NCI-H1105 treated with DMSO at 0.1 percent for 48 hours (cell line): ENCODE data around the gene NMT1.

Source experiments
- DNase-seq: peaks from one replicate; lab custom pipeline; 2025; lab: John Stamatoyannopoulos, UW

NMT1 gene

DNA sequence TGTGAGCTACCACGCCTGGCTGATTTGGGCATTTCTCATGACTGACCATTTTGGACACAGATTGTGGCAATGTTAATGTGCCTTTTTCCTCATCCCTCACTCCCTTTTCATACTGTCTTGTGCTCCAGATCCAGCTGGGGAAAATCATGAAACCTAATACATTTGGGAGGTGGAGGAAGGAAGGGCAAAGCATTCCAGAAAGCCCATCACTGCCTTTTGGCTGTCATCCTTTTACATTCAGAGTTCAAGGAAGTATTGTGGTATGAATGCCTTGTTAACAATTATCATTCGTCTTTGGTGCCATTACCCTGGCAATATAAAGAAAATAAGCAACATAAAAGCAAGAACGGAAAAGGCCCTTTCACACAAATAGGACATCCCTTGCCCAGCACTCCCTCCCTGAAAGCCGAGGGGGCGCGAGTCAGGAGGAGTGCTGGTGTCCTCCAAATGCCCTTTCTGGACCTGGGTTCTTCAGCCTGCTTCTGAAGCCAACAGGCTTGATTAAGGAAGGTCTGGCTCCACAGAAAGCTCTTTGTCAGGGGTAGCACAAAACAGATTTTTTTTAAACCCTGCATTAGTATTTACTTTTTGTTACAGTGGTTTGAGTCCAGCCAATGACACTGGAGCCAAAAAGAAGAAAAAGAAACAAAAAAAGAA, 20.1 kb downstream of the NMT1 start:
- DNase-seq = no peak

DNA sequence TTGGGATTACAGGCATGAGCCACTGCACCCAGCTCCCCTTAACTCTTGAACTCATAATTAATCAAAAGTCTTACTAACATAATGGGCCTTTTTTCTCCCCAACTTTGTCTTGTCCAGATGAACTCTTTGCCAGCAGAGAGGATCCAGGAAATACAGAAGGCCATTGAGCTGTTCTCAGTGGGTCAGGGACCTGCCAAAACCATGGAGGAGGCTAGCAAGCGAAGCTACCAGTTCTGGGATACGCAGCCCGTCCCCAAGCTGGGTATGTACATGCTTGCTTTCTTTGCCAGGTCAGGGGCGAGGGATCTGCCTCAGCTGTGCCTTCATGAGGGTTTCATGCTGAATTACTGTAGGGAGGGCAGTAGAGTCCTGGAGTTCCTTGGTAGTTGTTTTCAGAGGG, 25.3 kb downstream of the NMT1 start:
- DNase-seq = no peak

DNA sequence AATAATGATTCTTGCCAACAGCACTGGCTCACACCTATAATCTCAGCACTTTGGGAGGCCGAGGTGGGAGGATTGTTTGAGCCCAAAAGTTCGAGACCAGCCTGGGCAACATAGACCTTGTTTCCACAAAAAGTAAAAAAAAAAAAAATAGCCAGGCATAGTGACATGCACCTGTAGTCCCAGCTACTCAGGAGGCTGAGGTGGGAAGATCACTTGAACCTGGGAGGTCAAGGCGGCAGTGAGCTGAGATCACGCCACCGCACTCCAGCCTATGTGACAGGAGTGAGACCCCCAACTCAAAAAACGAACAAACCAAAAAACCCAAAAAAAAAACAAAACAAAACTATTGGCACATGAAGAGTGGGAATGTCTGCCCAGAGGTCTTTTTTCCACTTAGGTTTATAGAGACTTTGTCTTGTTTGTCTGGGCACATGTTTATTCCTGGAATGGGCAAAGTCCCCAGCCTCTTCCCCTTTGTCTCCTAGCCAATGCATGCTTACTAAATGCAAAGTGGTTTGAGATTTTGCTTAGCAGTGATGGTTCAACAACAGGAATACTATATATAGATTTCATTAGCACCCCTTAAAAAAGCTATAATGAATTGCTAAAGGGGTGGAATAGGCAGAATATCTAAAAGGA, 25.9 kb downstream of the NMT1 start:
- no peak for DNase-seq

DNA sequence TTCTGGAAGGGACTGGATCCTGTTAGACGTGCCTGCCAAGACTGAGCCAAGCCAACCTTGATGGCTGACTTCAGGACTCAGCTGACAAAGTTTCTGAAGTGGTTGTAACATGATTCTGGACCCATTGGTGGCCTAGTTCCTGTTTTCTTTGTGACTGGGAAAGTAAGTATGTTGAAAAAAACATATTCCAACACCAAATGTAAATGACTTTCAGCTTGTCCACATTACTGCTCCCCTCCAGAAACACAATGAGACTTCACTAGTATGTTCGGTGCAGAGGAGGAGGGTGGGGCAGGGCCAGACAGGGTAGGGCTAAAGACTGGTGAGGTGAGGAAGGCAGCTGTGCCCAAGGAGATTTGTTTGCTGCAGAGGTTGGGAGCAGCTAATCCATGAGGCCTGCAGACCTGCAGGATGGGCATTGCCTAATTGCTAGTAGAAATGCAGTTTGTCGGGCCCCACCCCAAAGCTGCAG, 26.4 kb downstream of the NMT1 start:
- DNase-seq = no peak

DNA sequence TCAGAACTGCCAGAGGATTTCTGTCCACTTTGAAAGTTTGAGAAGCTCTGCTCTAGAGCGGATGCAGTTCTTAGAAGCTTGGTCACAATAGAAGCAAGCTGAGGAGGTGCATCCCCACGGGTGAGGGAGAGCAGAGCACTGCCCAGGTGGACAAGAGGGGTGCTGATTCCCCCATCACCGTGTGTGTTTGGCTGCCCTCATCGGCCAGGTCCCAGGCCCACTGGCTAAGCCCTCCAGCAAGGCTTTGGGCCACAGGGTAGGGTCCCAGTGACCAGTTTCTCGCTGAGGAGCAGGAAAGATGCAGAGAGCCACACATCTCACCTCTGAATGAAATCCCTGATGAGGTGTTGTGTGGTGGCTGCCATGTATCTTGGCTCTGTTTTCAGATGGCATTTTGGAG, 26.9 kb downstream of the NMT1 start:
- no peak for DNase-seq

DNA sequence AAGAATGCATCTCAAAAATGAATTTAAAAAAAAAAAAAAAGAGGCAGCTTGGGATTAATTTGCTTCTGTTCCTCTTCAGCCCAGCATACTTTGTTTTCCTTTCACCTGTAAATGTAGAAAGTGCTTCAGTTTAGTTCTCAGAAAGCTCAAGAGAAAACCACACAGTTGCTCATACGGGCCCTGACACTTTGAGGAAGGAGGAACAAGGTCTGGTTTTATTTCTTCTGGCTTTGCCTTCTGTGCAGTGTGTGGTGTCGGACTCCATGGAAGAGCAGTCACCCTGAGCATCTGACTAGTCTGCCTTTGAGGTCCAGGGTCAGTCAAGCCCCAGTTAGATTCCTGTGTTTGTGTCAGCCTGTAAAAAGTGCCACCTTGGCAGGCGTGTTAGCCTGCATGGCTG, 27.6 kb downstream of the NMT1 start:
- DNase-seq = no peak

DNA sequence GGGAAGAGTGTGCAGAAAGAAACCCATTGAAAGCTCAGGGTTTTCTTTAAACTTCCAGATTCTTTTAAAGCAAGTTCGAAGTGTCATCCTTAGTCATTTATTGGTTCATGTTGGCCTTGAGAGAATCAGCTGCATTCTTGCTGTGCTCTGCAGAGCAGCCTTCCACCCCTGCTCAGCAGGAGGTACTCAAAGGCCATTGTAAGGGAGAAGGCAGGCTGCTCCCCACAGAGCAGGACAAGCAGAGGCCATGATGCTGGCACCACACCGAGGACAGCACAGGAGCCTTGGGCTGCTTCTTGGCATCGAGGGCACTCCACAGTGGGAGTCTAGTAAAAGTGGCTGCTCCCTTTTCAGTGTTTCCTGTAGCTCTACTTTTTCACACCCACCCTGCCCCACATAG, 29.6 kb downstream of the NMT1 start:
- no peak for DNase-seq

DNA sequence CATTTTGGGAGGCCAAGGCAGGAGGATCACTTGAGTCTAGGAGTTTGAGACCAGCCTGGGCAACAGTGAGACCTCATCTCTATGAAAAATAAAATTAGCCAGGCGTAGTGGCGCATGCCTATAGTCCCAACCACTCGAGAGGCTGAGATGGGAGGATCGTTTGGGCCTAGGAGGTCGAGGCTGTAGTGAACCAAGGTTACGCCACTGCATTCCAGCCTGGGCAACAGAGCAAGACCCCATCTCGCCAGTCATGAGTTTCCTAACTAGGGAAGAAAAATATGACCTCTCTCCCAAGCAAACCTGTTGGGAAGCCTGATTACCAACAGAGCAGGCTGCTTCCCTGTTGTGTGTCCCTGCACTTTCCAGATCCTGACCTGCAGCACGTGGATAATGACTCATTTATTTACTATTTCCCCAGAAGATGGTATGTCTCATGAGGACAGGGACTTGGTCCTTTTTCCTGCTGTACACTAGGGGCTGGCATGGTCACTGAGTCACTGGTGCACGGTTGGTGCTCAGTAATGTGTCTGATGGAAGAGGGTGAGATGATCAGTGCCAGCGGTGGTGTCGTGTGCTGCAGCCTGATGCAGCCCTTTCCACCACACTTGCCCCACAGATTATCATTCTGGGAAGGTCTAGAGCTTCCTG, 30.8 kb downstream of the NMT1 start:
- no peak for DNase-seq

DNA sequence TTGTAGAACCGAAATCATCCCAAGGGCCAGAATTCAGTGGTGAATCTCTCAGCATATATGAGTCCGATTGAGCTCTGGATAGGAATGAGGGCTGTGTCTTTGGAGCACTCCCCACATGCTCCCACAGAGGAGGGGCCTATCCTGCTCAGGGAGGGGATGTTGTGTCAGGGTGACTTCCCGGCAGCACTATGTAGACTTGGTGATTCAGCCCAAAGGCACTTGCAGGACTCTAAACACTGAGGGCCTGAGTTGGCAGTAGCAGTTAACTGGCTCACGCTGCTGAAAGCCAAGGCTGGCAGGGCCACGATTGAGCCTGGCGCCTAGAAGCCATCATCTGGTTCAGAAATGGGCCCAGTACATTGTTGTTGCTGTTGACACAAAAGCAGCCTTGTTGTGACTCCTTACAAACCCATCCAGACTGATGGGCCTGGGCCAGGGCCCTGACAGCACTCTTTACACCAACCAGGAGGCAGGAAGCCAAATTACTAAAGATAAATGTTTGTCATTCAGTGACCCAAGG, 31.9 kb downstream of the NMT1 start:
- DNase-seq = no peak

DNA sequence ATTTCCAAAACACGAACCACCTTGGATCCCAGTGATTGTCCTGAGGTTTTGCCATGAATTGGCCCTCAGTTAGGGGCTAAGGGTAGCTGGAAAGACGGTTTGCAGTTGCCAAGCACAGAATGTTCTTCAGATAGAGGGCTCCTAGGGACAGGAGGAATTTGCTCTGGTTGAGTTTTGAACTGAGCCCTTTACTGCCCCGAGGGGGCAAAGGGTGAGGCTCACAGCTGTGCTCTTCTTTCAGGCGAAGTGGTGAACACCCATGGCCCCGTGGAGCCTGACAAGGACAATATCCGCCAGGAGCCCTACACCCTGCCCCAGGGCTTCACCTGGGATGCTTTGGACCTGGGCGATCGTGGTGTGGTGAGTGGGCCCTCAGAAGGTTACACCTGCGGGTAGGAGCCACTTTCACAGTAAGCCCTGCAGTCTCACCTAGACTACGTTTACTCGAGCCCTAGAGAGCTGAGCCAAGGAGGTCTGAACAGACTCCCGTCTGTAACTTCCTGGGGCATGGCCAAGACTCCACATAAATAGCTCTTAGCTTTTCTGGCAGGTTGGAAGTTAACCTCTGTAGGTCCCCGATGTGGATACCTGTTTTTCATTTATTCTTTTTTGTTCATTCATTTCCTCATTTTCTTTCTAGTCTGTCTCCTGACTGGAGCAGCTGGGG, 32.5 kb downstream of the NMT1 start:
- DNase-seq = no peak

DNA sequence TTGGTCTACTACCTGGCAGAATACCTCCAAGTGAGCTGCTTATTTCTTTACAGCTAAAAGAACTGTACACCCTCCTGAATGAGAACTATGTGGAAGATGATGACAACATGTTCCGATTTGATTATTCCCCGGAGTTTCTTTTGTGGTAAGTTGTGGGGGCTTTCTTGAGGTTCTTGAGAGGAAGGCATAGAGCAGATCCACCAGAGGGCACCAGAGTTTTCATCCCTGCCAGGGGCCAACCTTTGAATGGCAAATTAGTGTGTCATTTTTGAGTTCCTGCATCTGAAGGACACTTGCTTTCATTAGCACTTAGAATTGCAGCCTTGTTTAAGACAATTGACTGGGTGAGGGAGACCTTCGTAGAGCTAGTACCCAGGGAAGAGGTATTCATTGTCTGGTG, 35.0 kb downstream of the NMT1 start:
- no peak for DNase-seq

DNA sequence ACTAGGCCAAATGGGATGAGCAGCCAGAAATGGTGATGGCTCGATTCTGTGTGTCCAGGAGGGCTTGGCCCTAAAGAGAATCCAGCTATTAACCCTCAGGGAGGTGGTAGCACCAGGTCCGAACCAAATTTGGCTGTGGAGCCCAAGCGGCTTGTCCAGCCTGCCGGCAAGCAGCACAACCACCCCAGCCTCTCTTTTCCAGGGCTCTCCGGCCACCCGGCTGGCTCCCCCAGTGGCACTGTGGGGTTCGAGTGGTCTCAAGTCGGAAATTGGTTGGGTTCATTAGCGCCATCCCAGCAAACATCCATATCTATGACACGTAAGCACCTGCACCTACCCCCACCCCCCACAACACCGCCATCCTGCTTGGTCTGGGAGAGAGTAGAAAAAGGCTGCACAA, 35.8 kb downstream of the NMT1 start:
- DNase-seq = no peak

DNA sequence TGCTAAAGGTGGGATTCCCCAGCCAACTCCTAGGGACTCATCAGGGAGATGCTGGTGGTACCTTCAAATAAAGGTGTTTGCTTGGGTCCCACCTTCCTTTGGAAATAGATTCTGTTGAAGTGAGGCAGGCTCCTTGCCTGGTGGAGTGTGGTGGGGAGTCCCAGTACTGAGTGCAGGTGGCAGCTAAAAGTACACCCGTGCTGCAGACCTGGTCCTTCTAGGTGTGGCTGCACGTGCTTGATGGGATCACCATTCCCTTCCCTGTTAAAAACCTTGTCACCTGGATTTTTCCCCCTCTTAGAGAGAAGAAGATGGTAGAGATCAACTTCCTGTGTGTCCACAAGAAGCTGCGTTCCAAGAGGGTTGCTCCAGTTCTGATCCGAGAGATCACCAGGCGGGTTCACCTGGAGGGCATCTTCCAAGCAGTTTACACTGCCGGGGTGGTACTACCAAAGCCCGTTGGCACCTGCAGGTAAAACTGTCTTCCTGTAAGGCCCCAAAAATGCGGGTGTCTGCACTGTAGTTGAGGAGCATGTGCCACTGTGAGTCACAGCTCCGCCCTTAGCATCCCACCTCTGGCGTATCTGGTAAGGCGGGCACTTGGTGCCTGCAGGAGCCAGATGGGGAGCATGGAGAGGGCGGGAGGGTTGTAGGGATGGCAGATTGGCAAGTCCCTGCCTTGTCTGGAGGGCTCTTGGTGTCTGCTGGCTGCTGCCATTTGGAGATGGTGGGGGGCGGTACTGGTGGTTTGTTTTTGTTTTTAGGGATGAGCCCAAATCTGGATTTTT, 37.2 kb downstream of the NMT1 start:
- DNase-seq = no peak

DNA sequence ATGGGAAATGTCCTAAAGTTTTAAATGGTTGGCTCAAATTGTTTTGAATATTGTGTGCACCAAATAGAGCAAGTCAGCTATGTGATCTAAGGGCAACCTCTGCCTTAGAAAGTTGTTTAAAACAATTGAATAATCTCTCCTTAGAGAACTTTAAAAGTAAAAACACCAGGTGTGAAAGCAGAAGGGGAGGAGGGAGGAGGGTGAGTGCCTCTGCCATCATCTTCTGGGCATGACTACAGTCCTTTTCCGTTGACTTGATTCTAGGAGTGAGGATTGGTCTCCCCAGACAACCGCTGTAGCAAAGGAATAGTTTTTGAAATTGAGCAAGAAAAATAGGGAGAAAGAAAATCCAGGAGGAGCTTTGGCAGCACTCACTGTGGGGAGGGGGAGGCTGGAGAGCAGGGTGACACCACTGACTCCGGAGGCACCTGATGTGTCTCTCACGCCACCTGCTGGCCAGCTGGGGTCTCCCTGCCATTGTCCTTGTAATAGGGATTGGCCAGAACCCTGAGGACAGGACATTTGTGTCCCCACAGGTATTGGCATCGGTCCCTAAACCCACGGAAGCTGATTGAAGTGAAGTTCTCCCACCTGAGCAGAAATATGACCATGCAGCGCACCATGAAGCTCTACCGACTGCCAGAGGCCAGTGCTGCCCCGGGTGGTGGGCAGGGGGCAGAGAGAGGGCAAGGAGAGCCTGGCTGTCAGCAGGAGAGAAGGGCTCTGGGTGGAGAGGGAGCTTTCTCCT, 37.9 kb downstream of the NMT1 start:
- peak; percentile 56 for DNase-seq

DNA sequence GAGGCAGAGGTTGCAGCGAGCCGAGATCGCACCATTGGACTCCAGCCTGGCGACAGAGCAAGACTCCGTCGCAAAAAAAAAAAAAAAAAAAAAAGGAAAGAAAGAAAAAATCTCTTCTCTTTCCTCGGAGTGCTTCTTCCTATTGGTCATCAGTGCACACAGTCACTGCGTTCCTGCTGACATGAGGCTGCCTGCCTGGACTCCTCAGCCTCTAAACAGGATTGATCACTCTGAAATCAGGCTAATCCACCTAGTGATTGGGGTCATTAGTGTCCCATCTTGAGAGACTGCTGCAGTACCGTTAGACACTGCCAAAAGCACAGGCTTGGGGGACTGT, 40.4 kb downstream of the NMT1 start:
- no peak for DNase-seq

DNA sequence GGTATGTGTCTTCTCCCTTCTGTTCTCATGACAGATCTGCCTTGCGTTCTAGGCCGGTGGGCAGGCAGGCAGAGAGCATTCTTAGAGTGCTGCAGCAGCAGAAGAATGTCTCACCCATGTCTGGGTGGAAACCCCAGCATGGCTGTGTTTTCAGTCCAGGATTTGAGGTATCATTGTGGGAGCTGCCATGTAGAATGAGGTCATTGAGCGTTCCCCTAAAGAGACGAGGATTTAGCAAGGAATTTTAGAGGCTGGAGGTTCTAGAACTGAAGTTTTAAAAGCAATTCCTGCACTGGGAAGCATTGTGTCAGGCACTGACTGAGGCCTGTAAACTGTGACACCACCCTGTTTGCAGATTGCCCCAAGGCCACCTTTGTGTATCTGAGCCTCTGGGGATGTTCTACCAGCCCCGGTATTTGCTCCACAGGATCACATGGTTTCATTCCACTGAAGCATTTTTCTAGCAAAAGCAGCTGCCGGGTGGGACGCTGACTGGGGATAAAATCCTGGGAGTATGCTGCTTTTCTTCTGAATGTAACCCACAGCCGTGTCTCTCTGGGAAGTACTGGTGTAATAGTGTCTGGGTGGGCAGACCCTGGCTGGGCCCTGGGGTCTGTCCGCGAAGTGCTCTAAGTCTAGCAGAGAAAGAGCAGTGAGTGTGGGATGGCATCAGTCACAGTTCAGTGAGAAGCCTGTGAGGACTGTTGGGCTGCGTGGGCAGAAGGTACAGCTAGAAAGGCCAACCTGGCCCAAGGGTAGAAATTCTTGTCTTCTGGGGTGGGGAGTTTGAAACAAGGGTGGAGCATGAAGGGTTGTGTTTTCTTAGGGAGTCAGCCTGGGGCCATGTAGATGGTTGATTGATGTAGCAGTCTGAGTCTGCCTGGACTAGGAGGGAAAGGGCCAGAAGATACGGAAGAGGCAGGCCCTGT, 41.0 kb downstream of the NMT1 start:
- no peak for DNase-seq

DNA sequence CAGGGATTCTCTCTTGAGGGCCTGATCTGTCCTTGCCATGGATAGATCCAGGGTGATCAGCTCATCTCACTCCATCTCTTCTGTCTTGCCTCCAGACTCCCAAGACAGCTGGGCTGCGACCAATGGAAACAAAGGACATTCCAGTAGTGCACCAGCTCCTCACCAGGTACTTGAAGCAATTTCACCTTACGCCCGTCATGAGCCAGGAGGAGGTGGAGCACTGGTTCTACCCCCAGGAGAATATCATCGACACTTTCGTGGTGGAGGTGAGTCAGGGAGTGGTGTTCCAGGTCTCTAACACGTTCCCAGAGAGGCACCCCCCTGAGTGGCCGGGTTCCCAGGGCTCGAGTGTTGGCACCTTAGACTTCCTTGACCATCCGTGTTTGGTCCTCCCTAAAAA, 41.7 kb downstream of the NMT1 start:
- DNase-seq = no peak

DNA sequence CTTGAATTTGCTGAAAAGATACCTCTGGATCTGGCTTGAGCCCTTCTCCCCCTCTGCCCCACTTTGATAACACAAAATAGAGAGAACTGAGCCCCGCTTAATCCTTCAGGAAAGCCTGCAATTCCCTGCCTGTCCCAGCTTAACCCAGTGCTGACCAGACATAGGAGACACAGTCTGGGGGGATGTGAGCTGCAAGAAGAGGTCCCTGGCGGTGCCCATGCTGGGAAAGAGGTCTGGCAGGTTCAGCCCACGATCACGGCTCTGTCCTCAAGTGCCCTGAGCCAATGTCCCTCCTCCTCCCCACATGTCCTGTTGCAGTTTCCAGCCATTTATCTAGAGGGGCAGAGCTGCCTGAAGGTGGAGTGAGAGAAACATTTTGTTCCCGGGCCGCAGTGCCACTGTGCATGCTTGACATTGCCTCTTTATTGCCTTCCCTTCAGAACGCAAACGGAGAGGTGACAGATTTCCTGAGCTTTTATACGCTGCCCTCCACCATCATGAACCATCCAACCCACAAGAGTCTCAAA, 42.2 kb downstream of the NMT1 start:
- no peak for DNase-seq

DNA sequence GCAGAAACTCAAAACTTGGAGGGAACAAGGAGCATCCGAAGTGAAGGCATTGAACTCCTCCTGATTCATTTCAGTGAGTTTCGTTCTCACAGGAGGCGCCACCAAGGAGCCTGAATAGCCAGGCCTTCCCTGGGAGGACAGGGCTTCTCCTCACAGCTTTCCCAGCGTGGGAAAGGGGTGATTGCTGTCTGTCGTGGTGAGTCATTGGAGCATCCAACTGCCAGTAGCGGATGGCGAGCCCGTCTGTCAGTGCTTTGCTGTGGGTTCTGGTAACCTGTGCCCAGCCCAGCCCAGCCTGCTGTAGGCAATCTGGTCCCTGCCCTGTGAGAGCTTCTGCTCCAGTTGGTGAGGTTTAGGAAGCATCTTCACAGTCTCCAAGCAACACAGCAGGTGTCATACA, 42.9 kb downstream of the NMT1 start:
- no peak for DNase-seq

DNA sequence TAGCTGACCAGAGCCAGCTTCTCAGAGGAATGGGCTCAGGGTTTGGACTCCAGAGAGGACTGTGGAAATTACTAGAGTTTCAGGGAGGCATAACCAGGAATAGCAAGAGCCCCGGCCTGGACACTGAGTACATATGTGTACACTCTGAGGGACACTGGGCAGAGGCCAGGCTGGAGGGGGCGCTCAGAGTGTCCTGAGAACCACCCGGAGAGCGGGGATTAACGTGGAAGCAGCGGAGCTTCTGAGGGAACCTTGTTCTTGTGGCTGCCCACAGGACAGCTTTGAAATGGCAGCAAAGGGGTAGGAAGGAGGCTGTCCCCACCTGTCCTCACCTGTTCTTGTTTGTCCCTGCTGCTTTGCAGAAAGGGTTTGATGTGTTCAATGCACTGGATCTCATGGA, 43.4 kb downstream of the NMT1 start:
- DNase-seq = no peak
